Fibroblast of pulmonary artery (primary cell): ENCODE results near the gene UBE2S.

Source experiments
- DNase-seq: peaks from one replicate; pipeline ENCODE4 v3.0.0-alpha.2; 2010; ENCODE audit warnings: low read depth
- H3K4me3 ChIP-seq: replicated peaks from 2 replicates; pipeline ENCODE4 v1.5.1; 2011; ENCODE audit warnings: low read depth, mild to moderate bottlenecking, control low read depth, low read length, moderate library complexity
- CTCF ChIP-seq: IDR thresholded peaks from 2 replicates; pipeline ENCODE4 v1.5.1; 2011; ENCODE audit warnings: mild to moderate bottlenecking, control low read depth, low read length, inconsistent platforms; ENCODE audit errors: missing control alignments

Gene UBE2S

GRCh38 chr19:55365245-55365644, 42.3 kb downstream of the UBE2S start:
- TF ChIP-seq CTCF = no peak
- DNase-seq = no peak
- no peak overlapping the region for H3K4me3 ChIP-seq

- no peak for DNase-seq
- no peak within 1 kb of the TSS for H3K4me3 ChIP-seq
- TF ChIP-seq CTCF = no peak
These were observed 44.4 kb downstream of the UBE2S start, which contains the start of gene GARIN5B for GRCh38 chr19:55362990-55363716. Gene GARIN5B, minus strand, starts transcription at chr19:55363260. Its CDS starts 194 bp downstream, at chr19:55363066.

GRCh38 chr19:55362174-55362989, 45.2 kb downstream of the UBE2S start:
- no peak for TF ChIP-seq CTCF
- no peak overlapping the region for H3K4me3 ChIP-seq
- no peak for DNase-seq

- no peak overlapping the region for H3K4me3 ChIP-seq
- DNase-seq = no peak
- TF ChIP-seq CTCF = no peak
These were observed 46.7 kb downstream of the UBE2S start for GRCh38 chr19:55360902-55361301.

- no peak overlapping the region for H3K4me3 ChIP-seq
- DNase-seq = no peak
- TF ChIP-seq CTCF = no peak
These were observed 48.4 kb downstream of the UBE2S start for GRCh38 chr19:55358943-55359908.

- no peak for TF ChIP-seq CTCF
- no peak overlapping the region for H3K4me3 ChIP-seq
- DNase-seq = no peak
These were observed 49.1 kb downstream of the UBE2S start for GRCh38 chr19:55358493-55358892.
